ENCODE measurements around the gene PDE7B. TPM values are rescaled to one million over a fixed set of nuclear protein-coding genes. Genes with fewer than 3 reads are reported as not detected.

The PDE7B gene
- polyA plus RNA-seq, 10 donors, result 5.8 to 11.3 (median 7.7) TPM

GRCh38 chr6:135883536-135883935, 32.0 kb downstream of the PDE7B start:
- no peak for DNase-seq

GRCh38 chr6:135884136-135884535, 32.6 kb downstream of the PDE7B start:
- DNase-seq, result no peak

GRCh38 chr6:135887069-135887468, 35.6 kb downstream of the PDE7B start:
- no peak for DNase-seq

GRCh38 chr6:135888818-135889217, 37.3 kb downstream of the PDE7B start:
- no peak for DNase-seq

- peak in 1 of 3 donors; percentile 32 for DNase-seq
Measured at GRCh38 chr6:135890876-135891275, 39.4 kb downstream of the PDE7B start.

GRCh38 chr6:135891710-135892109, 40.2 kb downstream of the PDE7B start:
- no peak for DNase-seq

GRCh38 chr6:135895231-135895911, 43.9 kb downstream of the PDE7B start:
- DNase-seq, result peak in 1 of 3 donors; percentile 42

GRCh38 chr6:135897087-135897486, 45.6 kb downstream of the PDE7B start:
- no peak for DNase-seq

GRCh38 chr6:135901774-135902524, 50.4 kb downstream of the PDE7B start:
- DNase-seq, result peak; percentile 80 to 90 (median 82)

- no peak for DNase-seq
Measured at GRCh38 chr6:135902756-135903331, 51.3 kb downstream of the PDE7B start.

GRCh38 chr6:135904666-135905065, 53.2 kb downstream of the PDE7B start:
- DNase-seq, result no peak

- no peak for DNase-seq
Measured at GRCh38 chr6:135905604-135906300, 54.3 kb downstream of the PDE7B start.

- DNase-seq, result peak in 1 of 3 donors; percentile 49
Measured at GRCh38 chr6:135906542-135906941, 55.0 kb downstream of the PDE7B start.

GRCh38 chr6:135906972-135907465, 55.5 kb downstream of the PDE7B start:
- DNase-seq, result peak in 2 of 3 donors; percentile 33 to 79

- DNase-seq, result no peak
Measured at GRCh38 chr6:135909737-135910387, 58.4 kb downstream of the PDE7B start.

- DNase-seq, result no peak
Measured at GRCh38 chr6:135910790-135911618, 59.5 kb downstream of the PDE7B start.

GRCh38 chr6:135913785-135914184, 62.3 kb downstream of the PDE7B start:
- no peak for DNase-seq

- no peak for DNase-seq
Measured at GRCh38 chr6:135919026-135919425, 67.5 kb downstream of the PDE7B start.

GRCh38 chr6:135920689-135921088, 69.2 kb downstream of the PDE7B start:
- no peak for DNase-seq

- DNase-seq, result peak in 1 of 3 donors; percentile 40
Measured at GRCh38 chr6:135921188-135921587, 69.7 kb downstream of the PDE7B start.

GRCh38 chr6:135922174-135922573, 70.7 kb downstream of the PDE7B start:
- DNase-seq, result peak; percentile 76 to 95 (median 91)
